Stomach (tissue), 9 donors: ENCODE results near the gene TBX4. TPM values are rescaled to one million over a fixed set of nuclear protein-coding genes. Genes with fewer than 3 reads are reported as not detected.

Source experiments
- DNase-seq, 2 donors: peaks; one replicate each; pipeline versions ENCODE4 v3.0.0 to v3.0.0-alpha.2; 2013 to 2019
- H3K27ac ChIP-seq, 5 donors: fragments of 200-600 bp in 4 of 5; sonication (generic) in 4 of 5; one replicate each; pipeline ENCODE4 v1.5.1; 2013 to 2019; ENCODE audit warnings: mild to moderate bottlenecking in 1 of 5, moderate library complexity in 1 of 5
- H3K27me3 ChIP-seq, 3 donors: fragments of 200-600 bp; sonication (generic); one replicate each; pipeline ENCODE4 v1.5.1; 2017 to 2019; ENCODE audit warnings: mixed run types in 1 of 3
- H3K36me3 ChIP-seq, 4 donors: fragments of 200-600 bp; sonication (generic); 1 replicate in 3 of 4; 2 replicates in 1 of 4; pipeline ENCODE4 v1.5.1; 2016 to 2019
- H3K4me1 ChIP-seq, 4 donors: fragments of 200-600 bp; sonication (generic); one replicate each; pipeline ENCODE4 v1.5.1; 2016 to 2019
- H3K4me3 ChIP-seq, 4 donors: fragments of 200-600 bp; sonication (generic) in 3 of 4; one replicate each; pipeline ENCODE4 v1.5.1; 2016 to 2019; ENCODE audit warnings: mild to moderate bottlenecking in 1 of 4
- H3K9me3 ChIP-seq, 4 donors: fragments of 200-600 bp; sonication (generic); one replicate each; pipeline ENCODE4 v1.5.1; 2016 to 2019
- EP300 ChIP-seq: sonication (generic); formaldehyde crosslinking; IDR thresholded peaks from one replicate; pipeline ENCODE4 v1.6.1; 2017; ENCODE audit warnings: antibody characterized with exemption
- POLR2A ChIP-seq, 4 donors: fragments of 450-650 bp; IDR thresholded peaks; one replicate each; pipeline ENCODE4 v1.6.1; 2016; ENCODE audit warnings: antibody characterized with exemption in 4 of 4, control low read depth in 2 of 4, mild to moderate bottlenecking in 1 of 4, moderate library complexity in 1 of 4
- POLR2AphosphoS5 ChIP-seq, 3 donors: sonication (generic); formaldehyde crosslinking; IDR thresholded peaks; one replicate each; pipeline ENCODE4 v1.6.1; 2016; ENCODE audit warnings: antibody characterized with exemption in 3 of 3
- whole genome bisulfite sequencing, 5 donors: extraction: QIAGEN DNeasy Blood & Tissue Kit in 3 of 5; methylation state at CpG; one replicate each; pipeline versions ENCODE4 v1.1.5 to v1.1.7; 2013 to 2018; 5-methylcytosine and 5-hydroxymethylcytosine counted together
- intact Hi-C: fragments of 100-400 bp; cut with DNase I; formaldehyde crosslinking; loops from one replicate; pipeline ENCODE4 v1.15.1; 2023; ENCODE audit warnings: low total_unique reads
- polyA plus RNA-seq, 3 donors: library from polyadenylated mRNA; stranded (reverse); fragments of 200-250 nt; gene quantifications; one replicate each; pipeline ENCODE4 v1.2.3, GENCODE V29; 2013
- total RNA-seq, 5 donors: library from RNA; depleted of rRNA; stranded (reverse); fragments of >200 nt; gene quantifications; one replicate each; pipeline versions ENCODE4 v1.1.0 to v1.2.3, GENCODE V29; 2014 to 2016
- TF ChIP-seq, protein P1 (sequence below), 7 experiments: fragments of 450-650 bp in 4 of 7; fragments of 200-600 bp in 3 of 7; sonication (generic) in 3 of 7; IDR thresholded peaks; one replicate each; pipeline ENCODE4 v1.5.1; 2016 to 2019; ENCODE audit warnings: antibody characterized with exemption in 7 of 7, control low read depth in 2 of 7, mild to moderate bottlenecking in 1 of 7
- donor health status: healthy with polysubstance abuse.
- donor health status: Bipolar disorder and iron deficiency.
- donor health status: healthy.

TBX4 gene
- total and polyA plus RNA-seq, 8 donors = 0.08 to 0.73 TPM; not detected in 6

DNA sequence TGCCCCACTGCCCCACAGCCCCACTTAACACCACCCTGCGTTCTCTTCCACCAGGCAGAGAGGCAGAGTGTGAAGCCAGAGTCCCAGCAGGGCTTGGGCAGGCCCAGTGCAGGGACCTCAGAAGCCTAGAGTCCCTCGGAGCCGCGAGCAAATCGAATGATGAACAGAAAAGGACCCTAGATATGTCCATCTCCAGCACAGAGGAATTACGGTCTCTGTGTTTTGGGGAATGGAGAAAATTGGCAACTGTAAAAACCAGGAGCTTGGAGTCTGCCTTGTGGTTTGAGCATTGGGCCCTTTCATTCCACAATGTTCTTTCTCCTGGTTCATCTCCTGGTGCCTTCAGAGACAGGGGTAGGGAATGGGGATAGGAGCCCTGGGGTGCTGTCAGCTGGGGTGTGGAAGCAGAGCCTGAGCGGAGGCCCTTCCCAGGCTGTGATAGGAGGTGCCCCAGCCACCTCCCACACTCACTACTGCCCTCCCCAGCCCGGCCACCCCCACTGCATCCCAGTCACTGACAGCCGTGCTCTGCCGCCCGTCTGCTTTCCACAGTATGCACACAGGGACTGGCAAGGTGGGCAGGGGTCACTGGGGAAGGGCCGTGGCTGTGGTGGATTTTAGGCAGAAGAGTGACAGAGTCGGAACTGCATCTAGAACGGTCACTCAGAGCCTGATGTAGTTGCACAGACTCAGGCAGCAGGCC is 26.7 kb downstream of the TBX4 start:
- 79 to 89% (median 82%) methylated on average over 14 of the region's 14 CpGs for WGBS, 5 donors
- DNase-seq = no peak
- H3K9me3 ChIP-seq = no peaks in the 10 kb centered on the region

DNA sequence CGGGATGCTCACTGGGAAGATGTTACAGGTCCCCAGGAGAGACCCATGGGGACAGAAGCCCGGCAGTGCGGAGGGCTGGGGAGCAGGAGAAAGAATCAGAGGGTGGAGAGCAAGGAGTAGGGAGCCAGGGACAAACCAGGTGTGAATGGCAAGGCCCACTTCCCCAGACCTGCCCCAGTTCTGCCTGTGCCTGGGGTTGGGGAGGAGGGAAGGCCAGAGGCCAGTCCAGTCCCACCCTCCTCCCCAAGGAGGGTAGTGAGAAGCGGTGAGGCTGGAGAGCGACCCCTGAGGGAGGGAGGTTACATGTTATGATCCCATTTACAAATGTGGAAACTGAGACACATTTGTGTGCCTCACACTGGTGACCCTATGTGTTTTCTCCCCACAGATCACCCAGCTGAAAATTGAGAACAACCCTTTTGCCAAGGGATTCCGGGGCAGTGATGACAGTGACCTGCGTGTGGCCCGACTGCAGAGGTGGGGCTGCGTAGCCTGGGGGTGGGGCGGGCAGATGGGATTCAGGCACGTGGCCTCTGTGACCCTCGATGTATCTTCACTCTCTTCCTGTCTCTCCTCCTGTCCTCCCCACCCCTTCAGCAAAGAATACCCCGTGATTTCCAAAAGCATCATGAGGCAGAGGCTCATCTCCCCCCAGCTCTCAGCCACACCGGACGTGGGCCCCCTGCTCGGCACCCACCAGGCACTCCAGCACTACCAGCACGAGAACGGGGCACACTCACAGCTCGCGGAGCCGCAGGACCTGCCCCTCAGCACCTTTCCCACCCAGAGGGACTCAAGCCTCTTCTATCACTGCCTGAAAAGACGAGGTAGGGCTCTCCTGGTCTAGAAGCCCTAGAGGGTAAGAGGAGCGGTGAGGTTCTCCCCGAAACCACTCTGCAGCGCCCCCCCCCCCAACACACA is 27.5 kb downstream of the TBX4 start:
- DNase-seq = no peak
- no peaks in the 10 kb centered on the region for H3K4me1 ChIP-seq

More for the DNA sequence above, 26.7 kb downstream of the TBX4 start:
- peaks cover 0 to 36% (median 20%) of the 10 kb centered on the region in 3 donors for H3K27me3 ChIP-seq
- H3K4me3 ChIP-seq = no peak overlapping the region
- no peaks in the 10 kb centered on the region for H3K4me1 ChIP-seq
- no peak for TF ChIP-seq POLR2AphosphoS5 (IDR thresholded peaks at IDR 0.05)
- no peak for TF ChIP-seq EP300
- no peak for TF ChIP-seq POLR2A (IDR thresholded peaks at IDR 0.05)
- TF ChIP-seq, protein P1, sequence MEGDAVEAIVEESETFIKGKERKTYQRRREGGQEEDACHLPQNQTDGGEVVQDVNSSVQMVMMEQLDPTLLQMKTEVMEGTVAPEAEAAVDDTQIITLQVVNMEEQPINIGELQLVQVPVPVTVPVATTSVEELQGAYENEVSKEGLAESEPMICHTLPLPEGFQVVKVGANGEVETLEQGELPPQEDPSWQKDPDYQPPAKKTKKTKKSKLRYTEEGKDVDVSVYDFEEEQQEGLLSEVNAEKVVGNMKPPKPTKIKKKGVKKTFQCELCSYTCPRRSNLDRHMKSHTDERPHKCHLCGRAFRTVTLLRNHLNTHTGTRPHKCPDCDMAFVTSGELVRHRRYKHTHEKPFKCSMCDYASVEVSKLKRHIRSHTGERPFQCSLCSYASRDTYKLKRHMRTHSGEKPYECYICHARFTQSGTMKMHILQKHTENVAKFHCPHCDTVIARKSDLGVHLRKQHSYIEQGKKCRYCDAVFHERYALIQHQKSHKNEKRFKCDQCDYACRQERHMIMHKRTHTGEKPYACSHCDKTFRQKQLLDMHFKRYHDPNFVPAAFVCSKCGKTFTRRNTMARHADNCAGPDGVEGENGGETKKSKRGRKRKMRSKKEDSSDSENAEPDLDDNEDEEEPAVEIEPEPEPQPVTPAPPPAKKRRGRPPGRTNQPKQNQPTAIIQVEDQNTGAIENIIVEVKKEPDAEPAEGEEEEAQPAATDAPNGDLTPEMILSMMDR (IDR thresholded peaks at IDR 0.05) = no peak
- intact Hi-C loops = no loop called here
- no peak overlapping the region for H3K27ac ChIP-seq
- H3K36me3 ChIP-seq = no peaks in the 10 kb centered on the region

GRCh38 chr17:61480414-61480807 is 28.2 kb downstream of the TBX4 start:
- 54 to 80% (median 67%) methylated on average over 3 to 5 of the region's 5 CpGs for WGBS, 5 donors
- Histone ChIP-seq H3K27me3 (peaks cover 0 to 22% (median 19%) of the 10 kb centered on the region in 3 donors), H3K36me3 (no peaks in the 10 kb centered on the region), H3K9me3 (no peaks in the 10 kb centered on the region), H3K4me1 (no peaks in the 10 kb centered on the region), H3K27ac (no peak overlapping the region), H3K4me3 (no peak overlapping the region)
- intact Hi-C loops = no loop called here
- no peak for DNase-seq
- TF ChIP-seq POLR2A (IDR thresholded peaks at IDR 0.05) (no peak), POLR2AphosphoS5 (IDR thresholded peaks at IDR 0.05) (no peak), EP300 (no peak)
- TF ChIP-seq, protein P1 (IDR thresholded peaks at IDR 0.05) = no peak

More for the DNA sequence above, 27.5 kb downstream of the TBX4 start:
- Histone ChIP-seq H3K4me3 (no peak overlapping the region), H3K27ac (no peak overlapping the region), H3K36me3 (no peaks in the 10 kb centered on the region), H3K27me3 (peaks cover 0 to 28% (median 20%) of the 10 kb centered on the region in 3 donors), H3K9me3 (no peaks in the 10 kb centered on the region)
- TF ChIP-seq EP300 = no peak
- TF ChIP-seq, protein P1 (IDR thresholded peaks at IDR 0.05) = no peak
- TF ChIP-seq POLR2AphosphoS5 (IDR thresholded peaks at IDR 0.05) = no peak
- no peak for TF ChIP-seq POLR2A (IDR thresholded peaks at IDR 0.05)
- 77 to 89% (median 82%) methylated on average over 22 to 25 of the region's 25 CpGs for WGBS, 5 donors
- intact Hi-C loops = no loop called here

- 84 to 88% (median 85%) methylated on average over 3 to 5 of the region's 5 CpGs for WGBS, 5 donors
- no peak for DNase-seq
- TF ChIP-seq POLR2AphosphoS5 (IDR thresholded peaks at IDR 0.05) (no peak), POLR2A (IDR thresholded peaks at IDR 0.05) (no peak), EP300 (no peak)
- TF ChIP-seq, protein P1 (IDR thresholded peaks at IDR 0.05) = no peak
Measured at GRCh38 chr17:61481421-61481820, 29.2 kb downstream of the TBX4 start.

More at GRCh38 chr17:61481421-61481820, 29.2 kb downstream of the TBX4 start:
- no peaks in the 10 kb centered on the region for H3K4me1 ChIP-seq
- no peaks in the 10 kb centered on the region for H3K36me3 ChIP-seq
- peaks cover 0 to 20% (median 9%) of the 10 kb centered on the region in 3 donors for H3K27me3 ChIP-seq
- intact Hi-C loops = no loop called here
- H3K4me3 ChIP-seq = no peak overlapping the region
- no peaks in the 10 kb centered on the region for H3K9me3 ChIP-seq
- H3K27ac ChIP-seq = no peak overlapping the region
